ENCODE results near the gene DCUN1D1. TPM values are rescaled to one million over a fixed set of nuclear protein-coding genes. Genes with fewer than 3 reads are reported as not detected.

The DCUN1D1 gene
- total and polyA plus RNA-seq, 2 of the 13 experiments (the other 11 are each of a cell fraction or from before 2014, with no cell fraction given), result 10.5 to 39.7 TPM

- CTCF ChIA-PET (ENCODE audit: low intra/inter-chr PET ratio, low total read pairs), result no interaction called here
- ATAC-seq, result peak; percentile 30
- Histone ChIP-seq H3K36me3 (replicated peaks in 1 of 2; ENCODE audit: control insufficient read depth in 1 of 2, insufficient read depth in 2 of 2, low read length in 2 of 2) (no peaks in the 10 kb centered on the region), H3K79me2 (ENCODE audit: insufficient read depth, low read length) (peaks cover 48% of the 10 kb centered on the region), H3K4me1 (ENCODE audit: insufficient read depth, low read length) (peaks cover 40% of the 10 kb centered on the region), H3K9ac (ENCODE audit: insufficient read depth, low read depth, low read length) (peak overlapping the region; percentile 77), H3K27me3 (ENCODE audit: control insufficient read depth in 1 of 2, insufficient read depth in 2 of 2, low read length in 2 of 2) (no peaks in the 10 kb centered on the region), H4K20me1 (ENCODE audit: insufficient read depth, low read length) (peaks cover 6% of the 10 kb centered on the region), H3K9me3 (ENCODE audit: low read length) (no peaks in the 10 kb centered on the region), H3K4me3 (replicated peaks in 1 of 3; ENCODE audit: insufficient read depth in 1 of 3, low read depth in 2 of 3, low read length in 3 of 3) (peak overlapping the region; percentile 72 to 89 (median 85)), H3K27ac (ENCODE audit: extremely low read length, insufficient read depth, low read length) (peak overlapping the region; percentile 61), H3K4me2 (ENCODE audit: low read depth, low read length) (peak overlapping the region; percentile 85), H2AFZ (ENCODE audit: low read length) (no peak overlapping the region)
- FAIRE-seq, result no peak
- POLR2A ChIA-PET, result interaction anchor here (1.6 kb wide), 1 partner anchor 9 kb away, joined by 10 read pairs; no protein-coding TSS in a partner anchor
- WGBS (ENCODE audit: low lambda C conversion rate), result 2% methylated on average over 10 of the region's 10 CpGs
- in situ Hi-C loops (cut with HindIII; ENCODE audit: extremely low pct_ligation_motif_present, low pct_unique_long_range_greater_than_20kb), result no loop called here
- intact Hi-C loops (cut with micrococcal nuclease; ENCODE audit: unreplicated experiment), result loop anchor here (10.0 kb wide), 1 partner anchor 264 kb away; no protein-coding TSS in a partner anchor
- peak; percentile 39 for DNase-seq (ENCODE audit: low spot score)
- BruUV-seq (replicated peaks), result TSS peak; percentile 81
- TF ChIP-seq ZNF335 (CRISPR knock-in tag; IDR thresholded peaks at IDR 0.05) (0 out of 2 replicates have a peak, but pooled peaks have one; percentile 5), POLR2A (IDR thresholded peaks at IDR 0.05; ENCODE audit: insufficient read depth in 1 of 2, low read depth in 2 of 2, low read length in 2 of 2) (no peak), TBX2 (CRISPR knock-in tag; IDR thresholded peaks at IDR 0.05; ENCODE audit: borderline replicate concordance) (0 out of 2 replicates have a peak, but pooled peaks have one; percentile 21), FOXA3 (CRISPR knock-in tag; IDR thresholded peaks at IDR 0.05) (0 out of 2 replicates have a peak, but pooled peaks have one; percentile 5), ZNF749 (CRISPR knock-in tag; IDR thresholded peaks at IDR 0.05; ENCODE audit: borderline replicate concordance) (no peak), MIXL1 (CRISPR knock-in tag; IDR thresholded peaks at IDR 0.05) (0 out of 2 replicates have a peak, but pooled peaks have one; percentile 44)
Observed at GRCh38 chr3:182979103-182979673, 1.1 kb downstream of the DCUN1D1 start.

- WGBS (ENCODE audit: low lambda C conversion rate), result 51% methylated on average over 5 of the region's 5 CpGs
Observed at GRCh38 chr3:182978387-182978786, 2.0 kb downstream of the DCUN1D1 start.

More at GRCh38 chr3:182978387-182978786, 2.0 kb downstream of the DCUN1D1 start:
- TF ChIP-seq ZNF501 (CRISPR knock-in tag; IDR thresholded peaks at IDR 0.05) (peak; percentile 31; the same call in 1 of the 2 replicates), ZNF7 (CRISPR knock-in tag; IDR thresholded peaks at IDR 0.05) (no peak), ZMAT5 (CRISPR knock-in tag; IDR thresholded peaks at IDR 0.05; ENCODE audit: borderline replicate concordance, low read depth) (no peak), NR2F2 (IDR thresholded peaks at IDR 0.05; ENCODE audit: borderline replicate concordance, low read depth) (no peak)
- peak overlapping the region; percentile 72 to 89 (median 85) for H3K4me3 ChIP-seq (replicated peaks in 1 of 3; ENCODE audit: insufficient read depth in 1 of 3, low read depth in 2 of 3, low read length in 3 of 3)
- ATAC-seq (no peak), DNase-seq (ENCODE audit: low spot score) (no peak), FAIRE-seq (no peak)
- no peaks in the 10 kb centered on the region for H3K36me3 ChIP-seq (replicated peaks in 1 of 2; ENCODE audit: control insufficient read depth in 1 of 2, insufficient read depth in 2 of 2, low read length in 2 of 2)
- H3K4me2 ChIP-seq (ENCODE audit: low read depth, low read length), result peak overlapping the region; percentile 85
- no peaks in the 10 kb centered on the region for H3K27me3 ChIP-seq (ENCODE audit: control insufficient read depth in 1 of 2, insufficient read depth in 2 of 2, low read length in 2 of 2)
- BruUV-seq (replicated peaks), result no TSS peak
- CTCF ChIA-PET (ENCODE audit: low intra/inter-chr PET ratio, low total read pairs), result no interaction called here
- no peak overlapping the region for H3K27ac ChIP-seq (ENCODE audit: extremely low read length, insufficient read depth, low read length)
- H3K9me3 ChIP-seq (ENCODE audit: low read length), result no peaks in the 10 kb centered on the region
- H3K4me1 ChIP-seq (ENCODE audit: insufficient read depth, low read length), result peaks cover 40% of the 10 kb centered on the region
- peak overlapping the region; percentile 77 for H3K9ac ChIP-seq (ENCODE audit: insufficient read depth, low read depth, low read length)
- peaks cover 6% of the 10 kb centered on the region for H4K20me1 ChIP-seq (ENCODE audit: insufficient read depth, low read length)
- POLR2A ChIA-PET, result interaction anchor here (1.6 kb wide), 1 partner anchor 9 kb away, joined by 10 read pairs; no protein-coding TSS in a partner anchor
- peaks cover 49% of the 10 kb centered on the region for H3K79me2 ChIP-seq (ENCODE audit: insufficient read depth, low read length)
- H2AFZ ChIP-seq (ENCODE audit: low read length), result no peak overlapping the region
- intact Hi-C loops (cut with micrococcal nuclease; ENCODE audit: unreplicated experiment) (loop anchor here (10.0 kb wide), 1 partner anchor 264 kb away; no protein-coding TSS in a partner anchor), in situ Hi-C loops (cut with HindIII; ENCODE audit: extremely low pct_ligation_motif_present, low pct_unique_long_range_greater_than_20kb) (no loop called here)
